ENCODE results near the gene HGS.

The HGS gene

DNA sequence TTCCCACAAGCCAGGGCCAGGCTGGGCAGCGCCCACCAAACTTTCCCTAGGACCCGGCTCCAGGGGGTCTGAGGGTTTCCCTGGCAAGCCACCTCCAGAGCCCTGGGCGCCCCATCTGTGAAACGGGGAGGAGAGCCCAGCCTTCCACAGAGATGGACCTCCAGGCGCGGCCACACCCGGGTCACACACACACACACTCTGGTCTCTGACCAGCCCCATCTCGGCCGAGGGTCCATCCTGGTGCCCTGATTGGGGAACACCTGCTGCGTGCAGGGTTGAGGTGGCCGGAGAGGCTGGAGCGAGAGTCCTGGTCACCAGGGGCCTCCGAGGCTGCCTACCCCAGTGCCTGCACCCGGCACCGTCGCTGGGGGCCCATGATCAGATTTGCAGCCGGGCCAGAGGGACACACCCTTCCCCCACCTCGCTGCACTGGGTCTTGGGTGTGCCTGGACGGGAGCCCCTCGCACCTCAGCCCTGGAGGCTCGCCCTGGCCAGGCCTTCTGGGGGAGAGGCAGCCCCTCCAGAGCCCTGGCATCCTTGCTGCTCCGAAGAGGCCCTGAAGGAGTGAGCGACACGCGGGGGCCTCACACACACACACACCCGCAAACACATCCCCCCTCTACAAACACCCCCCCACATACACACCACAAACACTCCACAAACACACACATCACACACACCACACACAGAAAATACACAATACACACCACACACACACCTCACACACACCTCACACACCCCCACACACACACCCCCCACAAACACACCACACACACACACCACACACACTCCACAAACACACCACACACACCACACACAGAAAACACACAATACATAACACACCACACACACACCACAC is 58.0 kb downstream of the HGS start:
- DNase-seq (ENCODE audit: low spot score), result no peak
